ENCODE results near the gene KRTCAP2. TPM values are rescaled to one million over a fixed set of nuclear protein-coding genes. Genes with fewer than 3 reads are reported as not detected.
A peak's percentile ranks its signal among the peaks of the same experiment; 100 is the strongest.

KRTCAP2 gene
- total RNA-seq, 1 donor from 2014 or later: 170 TPM

- H3K4me3 ChIP-seq (ENCODE audit: low read depth, low read length): no peak overlapping the region
- TF ChIP-seq, protein P1, sequence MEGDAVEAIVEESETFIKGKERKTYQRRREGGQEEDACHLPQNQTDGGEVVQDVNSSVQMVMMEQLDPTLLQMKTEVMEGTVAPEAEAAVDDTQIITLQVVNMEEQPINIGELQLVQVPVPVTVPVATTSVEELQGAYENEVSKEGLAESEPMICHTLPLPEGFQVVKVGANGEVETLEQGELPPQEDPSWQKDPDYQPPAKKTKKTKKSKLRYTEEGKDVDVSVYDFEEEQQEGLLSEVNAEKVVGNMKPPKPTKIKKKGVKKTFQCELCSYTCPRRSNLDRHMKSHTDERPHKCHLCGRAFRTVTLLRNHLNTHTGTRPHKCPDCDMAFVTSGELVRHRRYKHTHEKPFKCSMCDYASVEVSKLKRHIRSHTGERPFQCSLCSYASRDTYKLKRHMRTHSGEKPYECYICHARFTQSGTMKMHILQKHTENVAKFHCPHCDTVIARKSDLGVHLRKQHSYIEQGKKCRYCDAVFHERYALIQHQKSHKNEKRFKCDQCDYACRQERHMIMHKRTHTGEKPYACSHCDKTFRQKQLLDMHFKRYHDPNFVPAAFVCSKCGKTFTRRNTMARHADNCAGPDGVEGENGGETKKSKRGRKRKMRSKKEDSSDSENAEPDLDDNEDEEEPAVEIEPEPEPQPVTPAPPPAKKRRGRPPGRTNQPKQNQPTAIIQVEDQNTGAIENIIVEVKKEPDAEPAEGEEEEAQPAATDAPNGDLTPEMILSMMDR (conservative IDR thresholded peaks at IDR 0.05; ENCODE audit: low read depth, low read length): no peak
- no peak for DNase-seq (ENCODE audit: low read depth)
These were observed 5.5 kb upstream of the KRTCAP2 start for GRCh38 chr1:155178441-155179111.

GRCh38 chr1:155177918-155178281 lies 4.8 kb upstream of the KRTCAP2 start:
- no peak for DNase-seq (ENCODE audit: low read depth)
- TF ChIP-seq, protein P1 (conservative IDR thresholded peaks at IDR 0.05; ENCODE audit: low read depth, low read length): no peak
- no peak overlapping the region for H3K4me3 ChIP-seq (ENCODE audit: low read depth, low read length)

DNA sequence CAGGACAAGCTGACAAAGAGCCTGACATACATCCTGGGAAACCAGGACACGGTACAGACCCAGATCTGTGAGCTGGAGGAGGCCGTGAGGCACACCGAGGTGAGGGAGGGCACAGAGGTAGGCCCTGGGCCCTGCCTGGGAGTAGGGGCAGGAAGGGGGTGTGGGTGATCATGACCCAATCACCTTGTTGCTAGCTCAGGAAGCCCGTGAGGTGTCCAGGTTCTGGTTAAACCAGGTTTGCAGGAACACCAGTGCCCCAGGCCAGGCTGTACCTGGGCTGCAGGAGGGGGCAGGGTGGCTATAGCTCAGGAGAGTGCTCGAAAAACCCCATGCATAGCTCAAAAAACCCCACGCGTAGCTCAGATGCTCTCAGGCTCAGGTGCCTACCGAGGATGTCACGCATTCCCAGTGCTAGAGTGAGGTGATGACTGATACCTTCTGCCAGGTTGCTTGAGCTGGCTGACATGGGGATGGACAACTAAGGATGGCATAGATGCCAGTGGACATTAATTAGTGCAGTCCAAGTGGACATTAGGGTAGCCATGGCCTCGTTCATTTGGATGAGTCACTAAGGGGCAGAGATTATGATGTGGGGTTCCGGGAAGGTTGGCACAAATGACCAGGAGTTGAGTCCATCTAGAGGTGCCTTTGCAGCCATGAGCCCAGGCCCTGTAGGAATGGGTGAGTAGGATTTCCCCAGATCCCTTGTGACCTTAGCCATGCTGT lies 4.3 kb upstream of the KRTCAP2 start:
- no peak for DNase-seq (ENCODE audit: low read depth)
- no peak overlapping the region for H3K4me3 ChIP-seq (ENCODE audit: low read depth, low read length)
- TF ChIP-seq, protein P1 (conservative IDR thresholded peaks at IDR 0.05; ENCODE audit: low read depth, low read length): no peak

DNA sequence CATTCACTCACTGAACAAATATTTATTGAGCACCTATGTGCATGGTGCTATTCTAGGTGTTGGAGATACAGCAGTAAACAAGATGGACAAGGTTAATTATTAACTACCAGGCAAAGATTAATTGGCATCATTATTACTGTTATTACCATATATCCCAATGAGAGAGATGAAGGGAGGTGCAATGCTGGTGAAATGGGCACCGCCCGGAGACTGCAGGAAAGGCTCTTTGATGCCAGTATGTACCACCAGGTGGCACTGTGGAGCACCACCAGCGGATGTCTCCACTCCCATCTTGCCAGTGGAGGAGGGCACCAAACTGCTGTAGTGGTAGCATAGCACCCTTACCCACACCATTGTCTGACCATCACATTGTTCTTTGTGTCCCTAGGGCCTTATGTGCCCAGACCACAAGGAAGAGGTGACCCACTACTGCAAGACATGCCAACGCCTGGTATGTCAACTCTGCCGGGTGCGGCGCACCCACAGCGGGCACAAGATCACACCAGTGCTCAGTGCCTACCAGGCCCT lies 3.5 kb upstream of the KRTCAP2 start:
- no peak overlapping the region for H3K4me3 ChIP-seq (ENCODE audit: low read depth, low read length)
- no peak for DNase-seq (ENCODE audit: low read depth)
- TF ChIP-seq, protein P1 (conservative IDR thresholded peaks at IDR 0.05; ENCODE audit: low read depth, low read length): peak; percentile 92

GRCh38 chr1:155175927-155176371 lies 2.8 kb upstream of the KRTCAP2 start:
- DNase-seq (ENCODE audit: low read depth): no peak
- TF ChIP-seq, protein P1 (conservative IDR thresholded peaks at IDR 0.05; ENCODE audit: low read depth, low read length): peak; percentile 23
- no peak overlapping the region for H3K4me3 ChIP-seq (ENCODE audit: low read depth, low read length)

GRCh38 chr1:155175281-155175926 lies 2.3 kb upstream of the KRTCAP2 start:
- TF ChIP-seq, protein P1 (conservative IDR thresholded peaks at IDR 0.05; ENCODE audit: low read depth, low read length): no peak
- no peak for DNase-seq (ENCODE audit: low read depth)
- H3K4me3 ChIP-seq (ENCODE audit: low read depth, low read length): peak overlapping the region; percentile 80
